HUES64 (cell line): ENCODE results near the gene AIG1.

Experiments
- H3K27ac ChIP-seq: 2 replicates; pipeline ENCODE4 v1.7.0; 2013; ENCODE audit warnings: low read depth, low read length, inconsistent platforms
- H3K27me3 ChIP-seq: 2 replicates; pipeline ENCODE4 v1.6.1; 2013; ENCODE audit warnings: mild to moderate bottlenecking, low read length; ENCODE audit not compliant: insufficient read depth
- H3K36me3 ChIP-seq: 2 replicates; pipeline ENCODE4 v1.6.1; 2013; ENCODE audit warnings: mild to moderate bottlenecking, low read length; ENCODE audit not compliant: insufficient read depth
- H3K4me1 ChIP-seq: 2 replicates; pipeline ENCODE4 v1.6.1; 2013; ENCODE audit warnings: mild to moderate bottlenecking, low read length, moderate library complexity; ENCODE audit not compliant: insufficient read depth
- H3K4me3 ChIP-seq: 2 replicates; pipeline ENCODE4 v1.5.1; 2013; ENCODE audit warnings: mild to moderate bottlenecking, low read length, moderate library complexity
- H3K9ac ChIP-seq: 2 replicates; pipeline ENCODE4 v1.6.1; 2013; ENCODE audit warnings: mild to moderate bottlenecking, low read depth, low read length
- H3K9me3 ChIP-seq: 2 replicates; pipeline ENCODE4 v1.6.1; 2013; ENCODE audit warnings: low read depth, low read length; ENCODE audit not compliant: insufficient read depth
- WGBS: fragments of 150-250, 120-280 bp; methylation state at CpG from one replicate; pipeline ENCODE4 v1.1.7; 2013; ENCODE audit warnings: missing lambda C conversion rate; 5-methylcytosine and 5-hydroxymethylcytosine counted together

AIG1 gene

DNA sequence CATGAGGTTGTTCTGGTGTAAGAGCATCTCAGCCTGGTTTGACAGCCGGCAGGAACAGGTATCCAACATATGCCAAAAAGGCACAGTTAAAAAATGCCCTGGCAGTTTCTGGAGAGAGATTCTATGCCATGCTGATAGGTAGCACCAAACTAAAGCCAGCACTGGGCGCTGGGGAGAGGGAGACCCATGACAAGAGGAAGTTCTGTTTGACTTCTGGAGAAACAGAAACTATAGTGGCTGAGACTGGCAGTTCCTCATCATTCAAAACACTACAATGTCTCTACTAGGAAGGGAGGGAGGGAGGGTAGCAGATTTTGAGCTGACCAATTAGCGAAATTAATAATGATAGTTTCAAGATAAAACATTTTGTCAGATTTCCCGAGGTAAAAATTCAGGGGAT lies 215.7 kb downstream of the AIG1 start:
- H3K9ac ChIP-seq = no peak overlapping the region
- no peak overlapping the region for H3K27ac ChIP-seq
- H3K27me3 ChIP-seq = no peaks in the 10 kb centered on the region
- no peaks in the 10 kb centered on the region for H3K9me3 ChIP-seq
- no peaks in the 10 kb centered on the region for H3K36me3 ChIP-seq
- 86% methylated on average over 4 of the region's 4 CpGs for WGBS
- no peak overlapping the region for H3K4me3 ChIP-seq
- H3K4me1 ChIP-seq = no peaks in the 10 kb centered on the region

DNA sequence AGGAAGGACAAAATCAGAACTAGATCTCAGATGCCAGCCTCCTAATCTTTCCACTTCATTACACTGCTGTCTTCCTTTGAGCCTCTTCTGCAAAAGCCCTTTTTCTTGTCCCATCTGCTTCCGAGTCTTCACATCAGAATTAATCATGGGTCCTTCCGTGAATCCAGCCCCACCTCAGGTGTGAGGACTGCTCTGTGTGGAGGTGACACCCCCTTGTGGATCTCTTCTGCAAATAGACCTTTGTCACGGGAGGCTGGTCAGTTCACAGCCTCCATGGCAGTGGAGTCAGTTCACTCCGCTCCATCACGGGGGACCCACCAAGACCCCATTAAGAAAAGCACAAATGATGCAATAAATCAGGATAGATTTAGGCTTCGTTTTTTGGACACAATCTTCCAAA lies 218.7 kb downstream of the AIG1 start:
- Histone ChIP-seq H3K27me3 (no peaks in the 10 kb centered on the region), H3K4me3 (no peak overlapping the region), H3K9ac (no peak overlapping the region), H3K9me3 (no peaks in the 10 kb centered on the region), H3K27ac (no peak overlapping the region), H3K4me1 (no peaks in the 10 kb centered on the region), H3K36me3 (no peaks in the 10 kb centered on the region)
- 78% methylated on average over 6 of the region's 6 CpGs for WGBS

DNA sequence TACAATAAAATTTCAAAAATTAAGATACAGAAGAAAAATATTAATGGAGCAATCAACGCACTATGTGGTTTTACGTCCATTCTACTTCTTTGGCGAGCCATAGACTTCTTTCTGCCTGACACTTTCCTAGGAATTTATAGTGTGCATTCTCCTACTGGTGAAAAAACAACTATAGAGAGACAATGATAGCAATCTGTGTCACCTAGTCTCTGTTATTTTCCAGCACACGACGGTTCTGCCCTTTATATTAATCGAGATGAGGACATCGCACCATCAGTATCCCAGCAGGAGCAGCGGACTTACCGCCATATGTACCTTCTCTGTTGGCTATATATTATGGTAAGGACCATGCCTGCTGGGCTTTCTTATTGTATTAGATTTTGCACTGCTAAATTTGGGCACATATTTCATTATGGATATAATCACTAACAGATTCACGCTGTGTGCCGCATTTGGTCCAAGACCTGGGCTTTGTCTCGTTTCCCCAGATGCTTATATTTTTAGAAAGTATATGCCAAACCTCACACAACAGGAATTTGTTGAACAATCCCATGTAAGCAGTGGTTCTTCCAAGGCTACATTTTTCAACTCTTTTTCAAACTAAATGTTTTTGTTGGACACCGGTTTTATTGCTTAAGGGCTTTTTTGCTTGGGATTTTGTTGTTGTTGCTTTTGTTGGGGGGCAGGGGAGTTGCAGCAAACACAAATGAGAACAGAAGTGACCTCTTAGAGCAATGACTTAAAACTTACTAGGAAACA lies 223.4 kb downstream of the AIG1 start:
- H3K27ac ChIP-seq = no peak overlapping the region
- no peak overlapping the region for H3K4me3 ChIP-seq
- 99% methylated on average over 13 of the region's 13 CpGs for WGBS
- H3K27me3 ChIP-seq = no peaks in the 10 kb centered on the region
- no peaks in the 10 kb centered on the region for H3K36me3 ChIP-seq
- peaks cover 15% of the 10 kb centered on the region for H3K4me1 ChIP-seq
- no peak overlapping the region for H3K9ac ChIP-seq
- no peaks in the 10 kb centered on the region for H3K9me3 ChIP-seq

DNA sequence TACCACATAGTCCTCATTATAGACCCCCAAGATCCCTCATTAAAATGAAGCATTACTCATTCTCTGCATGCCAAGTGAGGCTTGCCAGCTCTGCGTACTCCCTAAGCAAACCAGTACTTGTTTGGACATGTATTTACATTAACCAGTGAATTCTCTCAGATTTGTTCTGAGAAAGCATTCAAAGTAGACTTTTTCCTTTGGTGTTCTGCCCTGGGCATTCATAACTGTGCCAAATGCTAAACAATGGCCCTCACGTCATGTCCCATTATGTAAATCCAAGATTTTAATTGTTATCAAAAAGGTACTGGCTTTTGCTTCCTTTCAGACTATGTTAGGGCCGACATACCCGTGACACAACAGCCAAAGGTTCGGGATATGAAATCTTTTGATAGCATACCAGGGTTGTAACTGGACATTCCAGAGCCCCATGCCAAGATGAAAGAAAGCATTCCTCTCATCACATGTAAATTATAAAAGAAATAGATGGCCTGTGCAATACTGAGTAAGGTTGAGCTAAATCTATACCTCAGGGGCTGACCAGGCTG lies 225.6 kb downstream of the AIG1 start:
- no peaks in the 10 kb centered on the region for H3K9me3 ChIP-seq
- peaks cover 26% of the 10 kb centered on the region for H3K4me1 ChIP-seq
- H3K9ac ChIP-seq = no peak overlapping the region
- no peak overlapping the region for H3K4me3 ChIP-seq
- 90% methylated on average over 5 of the region's 5 CpGs for WGBS
- no peak overlapping the region for H3K27ac ChIP-seq
- no peaks in the 10 kb centered on the region for H3K36me3 ChIP-seq
- H3K27me3 ChIP-seq = no peaks in the 10 kb centered on the region

DNA sequence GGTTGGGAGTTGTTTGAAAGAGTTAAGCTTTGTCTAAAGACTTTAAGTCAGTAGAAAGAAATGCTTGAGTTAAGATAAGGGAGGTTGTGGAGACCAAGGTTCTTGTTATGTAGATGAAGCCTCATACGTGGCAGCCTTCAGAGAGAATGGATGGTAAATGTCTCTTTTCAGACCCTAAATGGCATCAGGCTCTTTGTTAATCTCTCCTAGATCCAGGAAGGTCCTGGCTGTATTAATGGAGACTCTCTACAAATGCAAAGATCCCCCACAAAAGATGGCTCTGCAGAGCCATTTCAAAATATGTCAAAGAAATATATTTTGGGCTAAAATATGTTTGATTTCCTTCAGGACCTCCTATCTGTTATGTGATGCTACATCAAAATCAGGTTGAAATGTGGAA lies 228.2 kb downstream of the AIG1 start:
- Histone ChIP-seq H3K9me3 (no peaks in the 10 kb centered on the region), H3K9ac (peak overlapping the region; percentile 30; the same call in 1 of the 2 replicates)

DNA sequence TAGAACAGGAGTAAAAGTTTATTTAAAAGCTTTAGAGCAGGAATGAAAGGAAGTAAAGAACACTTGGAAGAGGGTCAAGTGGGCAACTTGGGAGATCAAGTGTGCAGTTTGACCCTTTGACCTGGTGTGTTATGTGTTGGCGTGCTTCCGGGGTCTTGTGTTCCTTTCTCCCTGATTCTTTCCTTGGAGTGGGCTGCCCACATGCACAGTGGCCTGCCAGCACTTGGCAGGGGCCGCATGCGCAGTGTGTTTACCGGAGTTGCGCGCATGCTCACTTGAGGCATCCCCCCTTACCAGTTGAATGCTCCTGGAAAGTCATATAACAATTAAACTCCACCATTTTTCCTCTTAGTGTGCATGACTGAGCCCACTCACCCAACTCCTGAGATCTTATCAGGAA lies 229.5 kb downstream of the AIG1 start:
- Histone ChIP-seq H3K36me3 (no peaks in the 10 kb centered on the region), H3K27ac (no peak overlapping the region; the same call in 1 of the 2 replicates)
- WGBS = 99% methylated on average over 7 of the region's 7 CpGs

More for the DNA sequence above, 228.2 kb downstream of the AIG1 start:
- H3K27me3 ChIP-seq = no peaks in the 10 kb centered on the region
- H3K4me1 ChIP-seq = peaks cover 26% of the 10 kb centered on the region
- H3K36me3 ChIP-seq = no peaks in the 10 kb centered on the region
- H3K27ac ChIP-seq = peak overlapping the region; percentile 93
- no peak overlapping the region for H3K4me3 ChIP-seq
- 6% methylated on average over 1 of the region's 1 CpG for WGBS

DNA sequence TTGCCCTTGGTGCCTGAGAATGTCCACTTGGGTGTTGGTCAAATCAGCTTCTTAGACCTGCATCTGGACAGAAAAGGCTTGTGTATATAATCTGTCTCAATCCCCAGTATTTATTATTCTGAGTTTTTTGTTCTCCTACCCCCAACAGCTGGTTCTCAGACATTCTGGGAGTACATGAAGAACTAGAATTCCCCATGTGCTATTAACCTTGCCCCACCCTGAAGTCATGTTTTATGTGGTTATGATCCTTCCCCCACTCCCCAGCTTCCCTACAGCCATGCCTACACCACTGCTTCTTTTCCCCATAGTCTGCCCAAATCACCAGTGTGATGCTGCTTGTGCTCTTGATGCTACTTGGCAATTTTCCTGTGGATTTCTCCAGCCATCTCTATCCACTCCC lies 232.8 kb downstream of the AIG1 start:
- Histone ChIP-seq H3K27ac (no peak overlapping the region), H3K9me3 (no peaks in the 10 kb centered on the region), H3K36me3 (no peaks in the 10 kb centered on the region), H3K27me3 (no peaks in the 10 kb centered on the region), H3K4me1 (peaks cover 14% of the 10 kb centered on the region), H3K9ac (no peak overlapping the region), H3K4me3 (no peak overlapping the region)

More for the DNA sequence above, 229.5 kb downstream of the AIG1 start:
- H3K4me1 ChIP-seq = peaks cover 26% of the 10 kb centered on the region
- no peak overlapping the region for H3K9ac ChIP-seq
- H3K4me3 ChIP-seq = no peak overlapping the region
- H3K9me3 ChIP-seq = no peaks in the 10 kb centered on the region
- no peaks in the 10 kb centered on the region for H3K27me3 ChIP-seq

DNA sequence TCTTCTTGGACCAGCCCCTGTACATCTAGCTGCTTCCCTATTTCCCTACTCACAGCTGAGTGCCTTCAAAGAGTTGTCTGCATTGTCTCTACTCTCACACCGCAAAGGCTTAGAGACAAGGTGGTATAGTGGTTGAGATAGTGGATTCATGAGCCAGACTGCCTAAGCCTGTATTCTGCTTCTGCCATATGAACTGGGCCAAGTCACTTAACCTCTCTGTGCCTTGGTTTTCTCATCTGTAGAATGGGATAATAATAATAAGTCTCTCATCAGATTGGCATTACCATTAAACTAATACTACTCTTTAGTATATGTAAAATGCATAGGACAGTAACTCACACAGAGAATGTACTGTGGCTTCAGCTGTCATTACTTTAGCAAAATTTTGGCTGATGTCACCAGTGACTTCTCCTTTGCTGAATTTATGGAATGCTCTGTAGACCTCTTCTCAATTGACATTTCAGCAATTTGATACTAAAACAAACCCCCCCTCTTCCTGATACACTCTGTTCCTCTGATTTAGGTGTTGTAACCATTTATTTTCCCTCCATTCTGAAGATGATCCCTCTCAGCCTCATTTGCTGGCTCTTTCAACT lies 233.7 kb downstream of the AIG1 start:
- no peak overlapping the region for H3K4me3 ChIP-seq
- no peaks in the 10 kb centered on the region for H3K27me3 ChIP-seq
- peaks cover 8% of the 10 kb centered on the region for H3K4me1 ChIP-seq
- H3K27ac ChIP-seq = no peak overlapping the region
- no peaks in the 10 kb centered on the region for H3K36me3 ChIP-seq
- no peak overlapping the region for H3K9ac ChIP-seq
- WGBS = 75% methylated on average over 1 of the region's 1 CpG
- no peaks in the 10 kb centered on the region for H3K9me3 ChIP-seq

DNA sequence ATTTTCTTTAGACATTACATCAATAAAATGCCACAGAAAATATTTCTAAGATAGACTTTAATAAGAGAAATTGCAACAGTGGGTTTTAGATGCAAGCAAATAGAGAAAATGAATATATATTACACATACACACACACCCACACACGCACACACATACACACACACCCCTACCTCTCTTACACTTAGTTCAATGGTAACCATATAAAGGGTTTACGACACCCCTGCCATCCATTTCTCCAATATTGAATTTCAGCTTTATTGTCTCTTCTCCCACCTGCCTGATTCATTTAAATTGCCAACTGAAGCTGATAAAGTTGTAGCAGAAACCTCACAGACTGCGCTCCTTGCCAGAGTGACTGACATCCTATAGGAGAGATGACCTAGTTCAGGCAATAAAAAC lies 235.2 kb downstream of the AIG1 start:
- WGBS = 90% methylated on average over 3 of the region's 3 CpGs
- Histone ChIP-seq H3K9ac (no peak overlapping the region), H3K9me3 (no peaks in the 10 kb centered on the region), H3K4me1 (no peaks in the 10 kb centered on the region; the same call in 1 of the 2 replicates), H3K27ac (no peak overlapping the region), H3K36me3 (no peaks in the 10 kb centered on the region), H3K4me3 (no peak overlapping the region), H3K27me3 (no peaks in the 10 kb centered on the region)

DNA sequence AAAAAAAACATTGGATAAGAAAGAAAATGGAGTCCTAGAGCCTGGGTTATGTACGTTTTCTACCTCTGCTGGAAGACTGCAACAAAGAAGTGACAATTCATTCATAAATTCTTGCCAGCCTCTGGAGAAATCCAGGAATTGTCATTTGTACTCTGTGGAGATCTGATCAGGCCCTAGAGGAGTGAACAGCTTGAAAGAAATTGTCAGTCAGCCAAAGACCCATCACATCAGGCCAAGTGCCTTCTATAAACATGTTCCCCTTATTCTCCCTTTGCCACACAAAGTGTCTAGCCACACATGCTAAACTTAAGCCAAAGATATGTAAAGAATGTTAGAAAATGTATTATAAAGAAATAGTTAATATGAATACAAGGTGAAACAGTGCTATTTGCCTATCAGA lies 237.4 kb downstream of the AIG1 start:
- Histone ChIP-seq H3K27me3 (no peaks in the 10 kb centered on the region), H3K4me1 (no peaks in the 10 kb centered on the region; the same call in 1 of the 2 replicates), H3K9me3 (no peaks in the 10 kb centered on the region), H3K36me3 (no peaks in the 10 kb centered on the region), H3K27ac (no peak overlapping the region), H3K9ac (no peak overlapping the region), H3K4me3 (no peak overlapping the region)
- WGBS = 83% methylated on average over 1 of the region's 1 CpG

DNA sequence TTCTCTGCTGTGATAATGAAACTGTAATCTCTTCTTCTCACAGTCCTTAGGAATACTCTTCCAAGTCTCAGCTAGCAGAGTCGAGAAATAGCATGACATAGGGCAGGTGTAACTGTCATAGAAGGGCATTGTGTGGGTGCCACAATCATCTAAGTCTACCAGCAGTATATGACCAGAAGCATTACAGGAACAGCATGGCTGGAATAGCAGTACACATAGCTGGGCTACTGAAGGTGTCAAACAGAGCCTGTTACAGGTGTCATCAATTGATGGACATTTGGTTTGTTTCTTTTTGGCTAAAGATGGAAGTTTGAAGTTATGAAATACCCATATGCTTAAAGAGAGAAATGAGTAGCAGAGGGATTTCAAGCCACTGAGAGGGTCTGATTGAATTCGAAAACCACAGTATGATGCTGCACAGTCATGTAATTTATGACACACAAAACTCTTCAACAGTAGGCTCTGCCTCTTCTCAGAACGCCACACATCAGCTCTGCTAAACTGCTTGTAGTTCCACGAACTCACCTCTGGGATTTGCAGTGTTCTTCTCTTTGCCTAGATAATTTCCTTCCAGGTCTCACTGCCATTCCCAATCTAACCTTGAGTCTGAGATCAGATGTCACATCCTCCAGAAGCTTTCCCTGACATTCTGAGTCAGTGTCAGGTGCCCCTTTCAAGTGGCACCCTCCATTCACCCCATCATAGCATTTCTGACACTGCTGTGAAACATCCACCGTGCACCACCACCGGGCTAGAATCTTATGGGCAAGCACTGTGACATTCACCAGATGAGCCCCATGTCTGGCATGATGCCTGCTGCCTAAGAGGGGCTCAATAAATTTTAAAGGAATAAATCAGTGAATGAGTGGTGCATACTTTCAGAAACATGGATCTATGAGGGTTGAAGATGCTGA lies 238.8 kb downstream of the AIG1 start:
- Histone ChIP-seq H3K4me3 (no peak overlapping the region), H3K4me1 (no peaks in the 10 kb centered on the region; the same call in 1 of the 2 replicates), H3K36me3 (no peaks in the 10 kb centered on the region), H3K27me3 (no peaks in the 10 kb centered on the region), H3K9me3 (no peaks in the 10 kb centered on the region), H3K9ac (no peak overlapping the region), H3K27ac (no peak overlapping the region)
- WGBS = 95% methylated on average over 6 of the region's 6 CpGs
